HG03175 (cell line): ENCODE results near the gene CELF2.
A peak's percentile ranks its signal among the peaks of the same experiment; 100 is the strongest.
"Not testable (repeated sequence)": the region's sequence is repeated elsewhere in the genome, so short reads cannot be mapped to it uniquely, and the experiment has no call there.

Experiments used
- ATAC-seq: cut with Tn5 transposase; IDR thresholded peaks from one replicate; pipeline ENCODE4 v1.9.1; 2021; ENCODE audit warnings: mild to moderate bottlenecking, moderate library complexity; ENCODE audit not compliant: unreplicated experiment

Gene CELF2

DNA sequence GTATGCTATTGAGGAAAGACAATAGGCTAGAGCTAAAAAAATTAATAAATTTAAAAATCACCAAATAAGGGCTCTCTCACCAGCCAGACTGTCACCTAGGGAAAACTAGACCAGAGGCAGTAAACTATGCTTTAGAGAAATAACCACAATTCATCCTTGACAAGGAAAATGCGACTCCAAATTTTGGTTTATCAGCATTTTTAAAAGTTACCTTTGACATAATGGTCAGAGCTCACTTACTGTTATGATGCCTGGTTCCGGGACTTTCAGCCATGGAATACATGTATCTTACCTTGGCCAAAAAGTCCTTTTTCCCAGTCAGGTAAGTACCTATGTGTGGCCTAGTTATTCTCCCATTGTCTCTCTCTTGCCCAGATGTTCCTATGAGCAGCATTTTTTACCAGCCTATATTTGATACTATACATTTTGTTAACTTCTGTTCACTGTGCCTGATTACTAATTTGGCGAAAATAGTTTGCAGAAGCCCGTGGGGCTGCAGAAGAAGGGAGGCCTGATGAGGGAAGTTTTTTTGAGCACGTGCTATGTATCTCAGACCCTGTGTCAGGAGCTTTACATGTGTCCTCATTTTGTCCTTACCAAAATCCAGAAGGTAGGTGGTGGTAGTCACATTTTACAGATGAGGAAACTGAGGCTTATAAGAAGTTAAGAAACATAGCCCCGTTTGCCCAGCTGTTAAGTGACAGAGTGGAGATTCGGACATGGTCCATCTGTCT, 149.7 kb downstream of the CELF2 start:
- no peak for ATAC-seq

DNA sequence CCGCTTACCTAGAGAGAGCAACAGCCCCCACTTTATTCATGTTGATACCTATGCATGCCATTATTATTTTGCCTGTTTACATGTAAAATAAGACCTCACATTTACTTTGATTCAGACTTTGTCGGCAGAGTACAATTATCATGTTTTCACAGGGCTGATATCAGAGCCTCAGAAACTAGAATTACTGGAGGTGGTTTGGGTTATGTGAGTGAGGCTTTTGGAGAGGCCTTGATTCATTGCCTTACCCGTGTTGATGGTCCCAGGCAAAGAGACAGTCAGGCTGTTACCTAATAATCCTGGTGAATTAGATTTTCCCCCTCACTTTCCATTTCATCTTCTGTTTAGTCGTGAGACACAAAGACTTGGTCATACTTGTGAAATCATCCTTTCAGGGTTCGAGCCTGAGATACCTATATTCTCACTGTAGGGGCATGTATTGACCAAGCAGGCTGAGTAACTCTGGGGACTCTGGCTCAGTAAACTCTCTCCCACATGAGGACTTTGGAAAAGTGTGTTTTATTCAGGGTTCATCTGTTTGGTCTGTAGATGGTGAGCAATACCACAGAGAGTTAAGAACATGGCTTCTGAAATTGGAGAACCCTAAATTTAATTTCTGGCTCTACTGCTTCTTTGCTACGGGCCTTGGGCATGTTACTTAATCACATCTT, 150.9 kb downstream of the CELF2 start:
- no peak for ATAC-seq

DNA sequence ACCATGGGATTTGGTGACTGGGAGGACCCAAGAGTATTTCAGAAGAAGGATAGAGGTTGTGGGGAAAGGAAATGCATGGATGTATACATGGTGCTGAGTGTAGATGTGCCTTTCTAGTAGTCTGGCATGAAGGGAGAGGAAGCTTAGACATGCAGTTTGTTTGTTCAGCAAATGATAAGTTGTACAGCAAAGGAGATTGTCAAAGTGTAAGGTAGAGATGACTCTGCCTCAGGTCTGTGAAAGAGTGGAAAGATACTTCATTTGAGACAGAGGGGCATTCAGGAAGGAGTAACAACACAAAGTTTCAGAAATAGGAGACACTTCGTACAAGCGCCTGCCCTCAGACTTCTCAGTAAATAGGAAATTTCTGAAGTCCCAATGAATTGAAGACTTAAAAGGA, 152.3 kb downstream of the CELF2 start:
- no peak for ATAC-seq

DNA sequence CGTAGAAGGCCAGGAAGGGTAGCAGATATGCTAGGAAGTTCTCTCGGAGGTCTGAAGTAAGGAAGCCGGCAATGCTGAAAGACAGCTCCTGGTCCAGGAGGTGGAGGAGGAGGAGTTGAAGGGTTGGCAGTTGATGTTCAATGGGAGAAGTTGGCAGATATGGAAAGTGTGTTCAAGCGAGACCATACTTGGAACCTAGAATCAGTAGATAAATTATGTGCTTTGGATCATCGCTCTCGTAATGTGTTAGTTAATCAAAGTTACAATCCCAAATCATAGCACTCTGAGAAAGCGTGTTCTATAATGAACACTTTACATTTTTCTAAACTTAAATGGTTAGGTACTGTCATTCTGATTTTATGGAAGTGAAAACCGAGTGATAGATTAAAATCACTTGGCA, 152.9 kb downstream of the CELF2 start:
- no peak for ATAC-seq

DNA sequence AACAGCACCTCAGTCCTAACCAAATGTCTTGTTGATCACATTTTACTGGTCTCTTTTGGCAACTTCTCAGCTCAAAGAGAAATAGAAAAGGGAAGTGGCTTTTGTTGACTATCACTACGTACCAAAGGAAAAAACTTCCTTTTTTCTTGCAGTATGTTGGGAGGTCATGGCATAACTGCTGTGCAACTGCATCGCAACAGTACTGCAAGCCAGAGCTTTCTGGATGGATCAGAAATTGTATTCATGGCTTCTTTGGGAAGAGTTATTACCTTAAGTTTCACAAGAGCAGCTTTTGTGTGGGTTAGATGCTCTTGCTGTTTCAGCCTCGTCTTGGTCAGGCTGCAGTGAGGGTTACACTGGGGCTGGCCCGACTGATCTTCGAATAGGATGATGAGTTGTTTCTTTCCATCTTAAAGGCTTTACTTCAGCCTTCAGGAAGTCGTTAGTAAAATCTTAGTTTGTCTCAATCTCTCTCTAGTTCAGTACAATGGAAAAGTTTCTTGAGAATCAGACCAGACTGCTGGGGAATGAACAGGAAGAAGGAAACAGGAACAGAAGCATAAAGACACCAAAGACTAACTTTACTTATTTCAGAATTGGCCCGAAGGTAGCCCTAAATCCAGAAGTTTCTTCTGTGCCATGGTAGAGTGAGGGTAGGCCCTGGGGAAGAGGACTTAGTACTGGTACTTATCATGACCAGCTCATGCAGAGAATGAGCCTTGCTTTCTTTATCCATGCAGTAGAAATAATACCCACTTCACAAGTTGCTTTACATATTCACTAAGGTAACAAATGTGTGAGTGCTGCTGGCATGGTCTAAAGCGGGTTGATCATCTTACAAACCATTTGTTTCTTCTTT, 153.6 kb downstream of the CELF2 start:
- ATAC-seq: peak; percentile 34

DNA sequence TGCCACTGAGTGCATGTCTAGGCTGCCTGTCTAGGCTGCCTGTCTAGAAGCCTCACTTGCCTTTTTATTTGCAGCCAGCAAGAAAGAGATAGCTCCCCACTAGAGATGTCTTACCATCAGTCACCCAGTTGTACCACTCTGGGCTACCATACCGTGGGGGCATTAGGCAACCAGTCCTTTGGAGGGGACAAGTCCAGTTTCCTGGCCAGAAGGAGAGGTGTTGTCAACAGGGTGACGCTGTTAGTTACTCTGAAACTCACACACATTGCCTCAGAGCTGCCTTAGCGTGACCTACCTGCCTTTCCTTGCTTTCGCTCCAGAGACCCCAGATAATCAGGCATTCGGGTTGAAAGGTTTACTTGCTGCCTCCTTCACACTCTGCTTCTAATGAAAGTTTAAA, 155.4 kb downstream of the CELF2 start:
- peak; percentile 27 for ATAC-seq

DNA sequence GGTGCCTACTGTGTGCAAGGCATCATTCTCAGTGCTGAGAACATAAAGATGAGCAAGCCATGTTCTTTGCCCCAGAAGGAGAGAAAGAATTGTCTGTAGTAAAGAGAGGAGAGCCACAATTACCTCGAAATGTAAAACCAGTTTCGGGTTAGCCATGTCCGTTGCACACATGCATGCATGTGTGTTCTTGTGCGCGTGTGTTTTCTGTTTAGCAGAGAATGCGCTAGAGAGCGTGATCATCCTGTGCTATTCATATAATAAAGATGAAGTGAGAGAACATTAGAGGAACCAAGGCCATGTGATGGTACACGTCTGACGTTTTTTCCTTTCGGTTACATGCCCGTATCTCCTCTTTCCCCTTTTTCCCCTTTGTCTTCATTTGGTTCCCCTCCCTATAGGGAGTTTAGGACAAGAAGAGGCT, 158.2 kb downstream of the CELF2 start:
- ATAC-seq: peak; percentile 38

DNA sequence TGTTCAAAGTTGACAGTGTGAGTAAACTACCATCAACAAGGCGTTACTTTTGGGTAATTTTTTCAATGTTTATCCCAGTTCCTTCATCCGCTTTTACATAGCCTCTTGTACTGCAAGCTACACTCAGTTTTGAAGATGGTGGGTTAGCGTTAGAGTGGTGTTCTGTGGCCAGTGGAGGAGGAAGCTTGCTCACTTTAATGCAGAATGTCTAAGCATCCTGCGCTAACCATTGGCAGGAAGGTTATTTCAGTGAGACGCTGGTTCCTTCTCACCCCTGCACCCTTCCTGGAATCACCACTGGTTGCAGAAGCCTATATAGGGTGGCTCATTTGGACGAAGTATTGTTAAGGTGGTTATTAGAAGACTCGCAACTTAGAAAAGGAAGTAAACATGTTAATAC, 159.1 kb downstream of the CELF2 start:
- no peak for ATAC-seq

DNA sequence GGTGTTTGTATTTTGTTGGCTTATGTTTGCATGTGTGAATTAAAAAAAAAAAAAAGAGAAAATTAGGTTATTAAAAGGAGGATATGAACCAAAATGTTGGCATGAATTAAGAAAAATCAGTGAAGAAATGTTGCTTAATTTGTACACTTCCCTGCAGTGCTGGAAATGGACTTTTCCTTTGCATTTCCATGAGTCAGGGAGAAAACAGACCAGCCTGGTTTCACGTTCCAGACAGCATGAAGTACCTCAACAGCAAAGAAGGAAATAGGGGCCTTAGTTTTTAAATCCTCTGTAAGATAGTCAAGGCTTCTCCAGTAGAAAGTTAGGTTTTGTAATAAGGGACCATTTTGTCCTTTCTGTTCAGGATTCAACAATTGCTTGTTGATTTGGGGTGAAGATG, 159.7 kb downstream of the CELF2 start:
- no peak for ATAC-seq

DNA sequence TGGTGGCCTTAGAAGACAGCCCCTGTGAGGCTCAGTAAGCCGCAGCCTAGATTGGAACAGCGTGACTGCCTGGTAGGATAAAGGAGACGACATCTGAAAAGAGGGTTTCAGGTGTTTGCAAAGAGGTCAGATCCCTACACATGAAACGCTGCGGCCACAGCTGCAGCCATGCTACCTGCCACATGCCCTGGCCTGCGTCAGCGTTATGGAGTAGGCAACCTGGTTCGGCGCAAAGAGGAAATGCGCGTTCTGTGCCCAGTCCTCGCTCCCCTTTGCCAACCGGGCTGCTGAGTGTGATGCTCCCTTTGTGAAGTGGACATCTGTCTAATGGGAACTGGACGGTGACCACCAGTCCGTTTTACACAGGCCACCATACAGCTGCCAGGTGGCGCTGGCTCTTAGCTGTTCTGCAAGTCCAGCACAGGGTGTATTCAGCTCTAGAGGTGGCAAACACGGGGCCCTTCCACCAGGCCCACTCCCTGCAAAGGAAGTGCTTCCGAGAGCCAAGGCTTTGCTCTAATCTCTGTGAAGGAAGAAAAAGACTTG, 160.3 kb downstream of the CELF2 start:
- no peak for ATAC-seq

DNA sequence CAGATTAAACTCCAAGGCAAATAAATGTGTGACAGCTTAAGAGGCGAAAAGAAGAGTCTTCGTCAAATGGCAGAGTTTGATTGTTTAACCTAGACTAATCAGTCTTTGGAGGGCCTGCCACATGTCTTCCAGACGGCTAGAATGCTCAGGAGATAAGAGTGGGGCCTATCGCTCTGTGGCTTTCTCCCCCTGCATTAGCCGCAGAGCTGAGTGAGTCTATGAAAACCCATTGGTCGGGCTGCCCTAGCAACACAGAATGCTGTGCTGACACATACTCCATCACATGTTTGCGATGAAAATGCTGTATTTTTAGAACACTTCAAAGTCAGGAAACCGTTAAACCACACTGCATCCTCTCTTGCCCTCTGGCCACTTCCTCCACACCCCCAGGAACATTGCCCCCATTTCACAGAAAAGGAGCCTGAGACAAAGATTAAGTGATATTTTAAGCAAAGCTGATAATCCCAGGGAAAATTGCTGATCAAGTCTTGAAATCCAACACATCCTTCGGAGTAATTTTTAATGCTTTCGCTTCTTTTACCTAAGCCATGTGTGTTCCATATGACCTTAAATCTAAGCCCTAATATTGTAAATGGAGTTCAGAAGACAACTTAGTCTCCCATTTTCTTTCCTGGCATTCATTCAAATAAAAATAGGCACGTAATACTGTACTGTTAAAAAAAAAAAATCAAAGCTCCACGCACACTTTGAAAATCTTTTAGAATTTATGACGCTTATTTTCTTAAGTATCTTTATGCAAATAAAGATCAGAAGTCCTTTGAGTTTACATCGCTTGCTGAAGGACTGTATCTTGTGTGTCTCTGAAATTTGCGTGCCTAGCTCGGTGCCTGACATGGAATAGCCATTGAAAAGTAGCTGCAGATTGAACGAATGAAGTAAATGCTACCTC, 161.2 kb downstream of the CELF2 start:
- ATAC-seq: peak; percentile 89

DNA sequence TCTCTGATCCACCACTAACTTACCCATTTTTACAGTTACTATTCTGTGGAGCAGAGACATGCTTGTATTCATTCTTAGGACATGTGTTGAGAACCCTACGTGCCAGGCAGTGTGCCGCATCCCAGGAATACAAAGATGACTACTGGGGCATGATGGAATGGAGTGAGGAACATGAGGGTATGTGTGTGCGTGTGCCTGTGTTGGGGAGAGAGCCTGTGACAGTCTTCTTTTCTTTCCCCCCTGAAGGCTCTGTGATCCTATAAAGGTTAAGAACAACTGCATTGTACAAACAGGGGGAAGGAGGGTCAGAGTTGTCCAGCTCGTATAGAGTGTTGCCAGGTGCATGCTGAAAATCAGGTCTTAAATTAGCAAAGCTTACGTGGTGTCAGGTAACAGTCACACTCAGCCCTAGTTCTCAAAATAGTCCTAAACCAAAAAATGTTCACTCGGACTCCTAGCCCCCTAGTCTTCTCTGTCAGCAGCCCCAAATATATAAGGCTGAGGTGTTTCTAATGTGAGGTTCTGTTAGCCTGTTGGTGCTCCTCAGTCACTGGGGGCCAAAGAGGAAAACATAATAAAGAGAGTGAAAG, 161.9 kb downstream of the CELF2 start:
- no peak for ATAC-seq

DNA sequence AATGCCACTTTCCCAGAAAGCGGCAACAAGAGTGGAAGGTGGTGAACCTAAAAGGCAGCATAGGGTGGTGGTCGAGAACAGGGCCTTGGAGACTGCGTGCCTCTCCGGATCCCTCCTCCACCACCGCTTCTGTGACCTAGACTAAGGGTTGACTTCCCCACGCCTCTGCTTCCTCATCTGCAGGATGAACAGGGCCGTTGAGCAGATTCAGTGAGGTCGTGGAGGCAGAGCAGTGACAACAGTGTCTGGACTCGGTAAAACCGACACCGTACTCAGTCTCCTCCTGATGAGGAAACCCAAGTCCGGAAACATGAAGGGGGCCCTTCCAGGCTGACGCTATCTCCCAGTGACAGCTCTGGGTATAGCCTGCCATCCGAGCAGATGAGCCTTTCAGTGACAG, 162.6 kb downstream of the CELF2 start:
- no peak for ATAC-seq

DNA sequence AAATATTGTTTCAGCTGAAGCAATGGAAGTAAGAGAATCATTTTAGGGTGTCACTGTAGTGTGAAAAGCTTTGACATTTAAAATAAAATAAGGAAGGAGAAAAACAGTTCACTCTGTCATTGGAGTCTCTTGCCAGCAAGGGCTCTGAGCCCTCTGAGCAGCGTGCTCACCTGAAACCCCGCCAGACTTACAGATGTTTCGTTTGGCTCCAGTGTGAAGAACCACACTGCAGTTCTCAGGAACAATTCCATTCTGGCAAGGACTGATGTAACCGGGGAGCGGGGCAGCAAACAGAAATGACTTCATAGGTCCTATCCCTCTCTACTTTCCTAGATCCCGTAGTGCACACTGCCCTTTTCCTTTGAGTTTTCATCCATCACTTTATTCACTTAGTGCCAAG, 164.3 kb downstream of the CELF2 start:
- ATAC-seq: no peak

DNA sequence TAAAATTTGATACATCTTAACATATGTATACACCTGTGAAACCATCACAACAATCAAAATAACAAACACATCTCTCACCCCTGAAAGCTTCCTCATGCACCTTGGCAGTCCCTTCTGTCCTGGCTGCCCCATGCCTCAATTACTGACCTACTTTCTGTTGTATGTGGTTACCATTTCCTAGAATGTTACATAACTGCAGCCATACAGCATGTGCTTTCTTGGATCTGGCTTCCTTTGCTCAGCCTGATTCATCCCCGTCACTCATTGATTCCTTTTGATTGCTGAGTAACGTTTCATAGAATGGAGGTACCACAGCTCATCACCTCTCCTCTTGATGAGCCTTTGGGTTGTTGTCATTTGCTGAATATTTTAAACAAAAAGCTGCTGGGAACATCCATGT, 165.3 kb downstream of the CELF2 start:
- no peak for ATAC-seq

DNA sequence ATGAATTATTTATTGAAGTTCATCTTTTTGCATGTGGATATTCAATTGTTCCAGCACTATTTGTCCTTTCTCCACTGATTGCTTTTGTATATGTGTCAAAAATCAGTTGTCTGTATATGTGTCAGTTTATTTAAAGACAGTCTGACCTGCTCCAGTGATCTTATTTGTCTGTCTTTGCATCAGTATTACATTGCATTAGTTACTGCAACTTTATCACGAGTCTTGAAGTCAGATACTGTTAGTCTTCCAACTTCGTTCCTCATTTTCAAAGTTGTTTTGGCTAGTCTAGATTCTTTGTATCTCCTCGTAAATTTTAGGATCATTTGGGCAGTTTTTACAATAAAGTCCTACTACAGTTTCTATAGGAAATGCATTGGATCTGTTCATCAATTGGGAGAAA, 166.4 kb downstream of the CELF2 start:
- no peak for ATAC-seq

DNA sequence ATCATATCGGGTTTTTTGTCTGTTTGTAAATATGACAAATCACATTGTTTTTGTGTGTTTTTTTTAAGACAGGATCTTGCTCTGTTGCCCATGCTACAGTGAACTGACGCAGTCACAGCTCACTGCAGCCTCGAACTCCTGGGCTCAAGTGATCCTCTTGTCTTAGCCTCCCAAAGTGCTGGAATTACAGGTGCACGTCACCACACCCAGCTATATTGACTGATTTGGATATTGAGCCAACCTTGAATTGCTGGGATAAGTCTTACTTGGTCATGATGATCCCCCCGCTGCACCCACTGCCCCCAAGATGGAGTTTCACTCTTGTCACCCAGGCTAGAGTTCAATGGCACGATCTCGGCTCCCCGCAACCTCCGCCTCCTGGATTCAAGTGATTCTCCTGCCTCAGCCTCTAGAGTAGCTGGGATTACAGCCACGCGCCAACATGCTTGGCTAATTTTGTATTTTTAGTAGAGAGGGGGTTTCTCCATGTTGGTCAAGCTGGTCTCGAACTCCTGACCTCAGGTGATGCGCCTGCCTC, 167.5 kb downstream of the CELF2 start:
- ATAC-seq: not testable (repeated sequence)

DNA sequence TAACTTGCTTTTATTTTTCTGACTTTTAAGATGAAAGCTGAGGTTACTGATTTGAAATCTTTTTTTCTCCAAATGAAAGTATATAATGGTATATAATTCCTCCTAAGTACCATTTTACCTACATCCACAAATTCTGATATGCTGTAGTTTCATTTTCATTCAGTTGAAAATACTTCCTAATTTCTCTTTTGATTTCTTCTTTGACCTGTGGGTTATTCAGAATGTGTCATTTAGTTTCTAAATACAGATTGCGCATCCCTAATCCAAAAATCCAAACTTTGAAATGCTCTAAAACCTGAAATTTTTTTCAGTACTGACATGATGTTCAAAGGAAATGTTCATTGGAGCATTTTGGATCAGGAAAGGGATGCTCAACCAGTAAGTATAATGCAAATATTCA, 168.7 kb downstream of the CELF2 start:
- ATAC-seq: no peak

DNA sequence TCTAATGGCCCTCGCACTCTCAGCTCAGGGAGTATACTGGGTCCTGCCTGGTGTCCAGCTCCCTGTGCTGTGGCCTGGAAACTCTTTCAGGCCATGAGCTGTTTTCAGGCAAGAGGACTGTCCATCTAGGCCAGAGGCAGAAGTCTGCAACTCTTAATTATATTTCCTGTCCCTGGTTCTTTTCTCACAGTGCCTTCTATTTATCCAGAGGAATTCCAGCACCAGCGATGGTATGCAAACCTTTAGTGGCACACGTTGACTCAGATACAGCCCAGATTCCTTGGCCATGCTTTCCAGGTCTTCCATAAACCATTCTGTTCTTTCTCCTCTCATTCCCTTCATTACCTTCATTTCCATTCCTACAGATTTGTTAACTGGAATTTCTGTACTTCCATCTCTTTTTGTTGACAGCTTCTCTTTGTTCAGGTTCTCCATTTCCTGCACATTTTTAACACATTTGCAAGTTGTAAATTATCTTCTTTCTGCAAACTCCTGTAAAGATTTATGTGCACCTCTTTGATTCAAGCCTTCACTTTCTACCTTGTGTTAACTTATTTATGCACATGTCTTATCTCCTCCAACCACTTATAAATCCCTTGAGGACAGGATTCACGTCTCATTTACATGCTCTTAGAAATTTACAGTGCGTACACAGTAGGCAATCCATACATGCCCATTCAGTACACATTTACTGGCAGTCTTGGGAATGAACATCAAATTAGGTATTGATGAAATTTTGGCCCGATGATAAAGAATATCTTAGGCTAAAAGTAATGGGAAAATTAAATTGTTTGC, 172.1 kb downstream of the CELF2 start:
- no peak for ATAC-seq
